Keratinocyte (primary cell): ENCODE measurements around the gene PNPLA7. TPM values are rescaled to one million over a fixed set of nuclear protein-coding genes. Genes with fewer than 3 reads are reported as not detected.

Experiments used
- DNase-seq: peaks from one replicate; pipeline ENCODE4 v3.0.0-alpha.2; 2011; ENCODE audit warnings: low read depth, missing footprints, low spot score
- FAIRE-seq: peaks from 2 replicates; lab custom pipeline; 2011; peaks lifted over from hg19 to GRCh38; lab: Jason Lieb, UNC
- H2AFZ ChIP-seq: 2 replicates; pipeline ENCODE4 v1.6.0; 2012; ENCODE audit warnings: low read length, control low read depth, inconsistent platforms; ENCODE audit not compliant: control insufficient read depth
- H3K27ac ChIP-seq: 2 replicates; pipeline ENCODE4 v1.5.1; 2011; ENCODE audit warnings: low read length; ENCODE audit not compliant: control insufficient read depth, insufficient read depth
- H3K27me3 ChIP-seq: 3 replicates; pipeline ENCODE4 v1.6.0; 2011; ENCODE audit warnings: low read length; ENCODE audit not compliant: control insufficient read depth, insufficient read depth; ENCODE audit errors: extremely low read depth
- H3K36me3 ChIP-seq, 2 experiments: 2 replicates in 1 of 2; 3 replicates in 1 of 2; pipeline ENCODE4 v1.5.1; 2011; ENCODE audit warnings: low read length in 2 of 2, mild to moderate bottlenecking in 1 of 2; ENCODE audit not compliant: control insufficient read depth in 2 of 2, insufficient read depth in 2 of 2; ENCODE audit errors: extremely low read depth in 1 of 2
- H3K4me1 ChIP-seq: 3 replicates; pipeline ENCODE4 v1.5.1; 2011; ENCODE audit warnings: low read length; ENCODE audit not compliant: control insufficient read depth, insufficient read depth; ENCODE audit errors: extremely low read depth
- H3K4me2 ChIP-seq: 3 replicates; pipeline ENCODE4 v1.6.0; 2011; ENCODE audit warnings: low read depth, low read length; ENCODE audit not compliant: control insufficient read depth, insufficient read depth; ENCODE audit errors: extremely low read depth
- H3K4me3 ChIP-seq, 3 experiments: fragments of 200-600 bp in 1 of 3; sonication (generic) in 1 of 3; 2 replicates in 2 of 3; 3 replicates in 1 of 3; pipeline ENCODE4 v1.5.1; 2011 to 2016; ENCODE audit warnings: low read length in 3 of 3, mild to moderate bottlenecking in 3 of 3, control low read depth in 2 of 3, inconsistent platforms in 1 of 3, low read depth in 1 of 3, mixed read lengths in 1 of 3, mixed run types in 1 of 3, moderate library complexity in 1 of 3; ENCODE audit not compliant: control insufficient read depth in 2 of 3, insufficient read depth in 2 of 3; ENCODE audit errors: extremely low read depth in 1 of 3
- H3K79me2 ChIP-seq: 2 replicates; pipeline ENCODE4 v1.6.0; 2012; ENCODE audit warnings: low read length; ENCODE audit not compliant: control insufficient read depth, insufficient read depth
- H3K9ac ChIP-seq: 3 replicates; pipeline ENCODE4 v1.6.0; 2011; ENCODE audit warnings: low read length; ENCODE audit not compliant: control insufficient read depth, insufficient read depth; ENCODE audit errors: extremely low read depth
- H3K9me1 ChIP-seq: 3 replicates; pipeline ENCODE4 v1.6.0; 2011; ENCODE audit warnings: low read length; ENCODE audit not compliant: control insufficient read depth, insufficient read depth; ENCODE audit errors: extremely low read depth
- H3K9me3 ChIP-seq: 2 replicates; pipeline ENCODE4 v1.5.1; 2012; ENCODE audit warnings: low read depth, low read length; ENCODE audit not compliant: control insufficient read depth
- H4K20me1 ChIP-seq: 3 replicates; pipeline ENCODE4 v1.6.0; 2011; ENCODE audit warnings: low read length; ENCODE audit not compliant: control insufficient read depth, insufficient read depth; ENCODE audit errors: extremely low read depth
- EZH2 ChIP-seq: IDR thresholded peaks from one replicate; pipeline ENCODE4 v1.6.1; 2012; ENCODE audit warnings: inconsistent platforms, mild to moderate bottlenecking, low read length, moderate library complexity
- dilution Hi-C: fragments of 300-500 bp; cut with MboI; formaldehyde crosslinking; loops from one replicate; pipeline ENCODE4 v1.7.0; 2020; ENCODE audit warnings: low sequenced_read_pairs; ENCODE audit not compliant: extremely low pct_ligation_motif_present
- polyA plus RNA-seq, 5 experiments: library from polyadenylated mRNA; depleted of rRNA in 3 of 5; stranded (reverse) in 3 of 5; stranded (forward) in 1 of 5; unstranded in 1 of 5; fragments of >200 nt; gene quantifications; 1 replicate in 1 of 5; 2 replicates in 3 of 5; 3 replicates in 1 of 5; pipeline versions ENCODE4 v1.2.1 to v1.2.3, GENCODE V29; 2011 to 2012; ENCODE audit warnings: missing spikeins in 2 of 5, low read depth in 1 of 5, low replicate concordance in 1 of 5
- TF ChIP-seq, protein P1 (sequence below), 3 experiments: IDR thresholded peaks in 1 of 3; conservative IDR thresholded peaks in 1 of 3; optimal IDR thresholded peaks in 1 of 3; 2 replicates in 2 of 3; 3 replicates in 1 of 3; pipeline versions ENCODE3 to v1.5.1; 2011; ENCODE audit warnings: low read length in 3 of 3, mild to moderate bottlenecking in 3 of 3, moderate library complexity in 2 of 3, control low read depth in 1 of 3, inconsistent platforms in 1 of 3; ENCODE audit not compliant: insufficient read depth in 2 of 3; ENCODE audit errors: extremely low read depth in 1 of 3

PNPLA7 gene
- polyA plus RNA-seq, 1 donor (not counting 4 experiments of a cell fraction or from before 2014, with no cell fraction given), result 0.34 TPM

DNA sequence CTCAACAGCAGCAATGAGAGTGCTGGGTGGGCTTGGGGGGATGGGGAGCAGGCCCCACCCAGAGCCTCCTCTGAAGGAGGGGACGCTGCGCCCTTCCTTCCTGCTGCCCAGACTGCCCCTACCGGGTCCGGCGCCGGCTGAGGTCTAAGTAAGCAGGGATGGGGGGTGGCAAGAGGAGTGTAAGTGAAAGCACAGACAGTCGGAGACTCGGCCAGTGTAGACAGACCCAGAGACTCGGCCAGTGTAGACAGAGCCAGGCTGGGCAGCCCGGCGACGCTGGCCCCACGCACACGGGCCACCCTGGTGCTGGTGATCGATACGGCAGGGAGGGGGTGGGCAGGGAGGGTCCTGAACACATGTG is 101.6 kb downstream of the PNPLA7 start:
- no peaks in the 10 kb centered on the region for H3K9me1 ChIP-seq
- H3K4me1 ChIP-seq, result peaks cover 13% of the 10 kb centered on the region
- no peaks in the 10 kb centered on the region for H3K79me2 ChIP-seq
- peaks cover 5% of the 10 kb centered on the region for H4K20me1 ChIP-seq
- H3K9me3 ChIP-seq, result no peaks in the 10 kb centered on the region
- H2AFZ ChIP-seq, result no peak overlapping the region
- H3K4me2 ChIP-seq, result no peak overlapping the region
- dilution Hi-C loops, result no loop called here
- no peaks in the 10 kb centered on the region for H3K27me3 ChIP-seq
- no peak overlapping the region for H3K9ac ChIP-seq
- no peak overlapping the region for H3K4me3 ChIP-seq
- FAIRE-seq (no peak), DNase-seq (no peak)
- H3K36me3 ChIP-seq, result peaks cover 8 to 14% of the 10 kb centered on the region in 2 experiments
- H3K27ac ChIP-seq, result no peak overlapping the region
- TF ChIP-seq, protein P1, sequence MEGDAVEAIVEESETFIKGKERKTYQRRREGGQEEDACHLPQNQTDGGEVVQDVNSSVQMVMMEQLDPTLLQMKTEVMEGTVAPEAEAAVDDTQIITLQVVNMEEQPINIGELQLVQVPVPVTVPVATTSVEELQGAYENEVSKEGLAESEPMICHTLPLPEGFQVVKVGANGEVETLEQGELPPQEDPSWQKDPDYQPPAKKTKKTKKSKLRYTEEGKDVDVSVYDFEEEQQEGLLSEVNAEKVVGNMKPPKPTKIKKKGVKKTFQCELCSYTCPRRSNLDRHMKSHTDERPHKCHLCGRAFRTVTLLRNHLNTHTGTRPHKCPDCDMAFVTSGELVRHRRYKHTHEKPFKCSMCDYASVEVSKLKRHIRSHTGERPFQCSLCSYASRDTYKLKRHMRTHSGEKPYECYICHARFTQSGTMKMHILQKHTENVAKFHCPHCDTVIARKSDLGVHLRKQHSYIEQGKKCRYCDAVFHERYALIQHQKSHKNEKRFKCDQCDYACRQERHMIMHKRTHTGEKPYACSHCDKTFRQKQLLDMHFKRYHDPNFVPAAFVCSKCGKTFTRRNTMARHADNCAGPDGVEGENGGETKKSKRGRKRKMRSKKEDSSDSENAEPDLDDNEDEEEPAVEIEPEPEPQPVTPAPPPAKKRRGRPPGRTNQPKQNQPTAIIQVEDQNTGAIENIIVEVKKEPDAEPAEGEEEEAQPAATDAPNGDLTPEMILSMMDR (optimal IDR thresholded peaks at IDR 0.05 in 1 of 3, IDR thresholded peaks at IDR 0.05 in 1 of 3, conservative IDR thresholded peaks at IDR 0.05 in 1 of 3; ENCODE audit: extremely low read depth in 1 of 3, insufficient read depth in 2 of 3, low read length in 3 of 3), result no peak
- no peak for TF ChIP-seq EZH2

DNA sequence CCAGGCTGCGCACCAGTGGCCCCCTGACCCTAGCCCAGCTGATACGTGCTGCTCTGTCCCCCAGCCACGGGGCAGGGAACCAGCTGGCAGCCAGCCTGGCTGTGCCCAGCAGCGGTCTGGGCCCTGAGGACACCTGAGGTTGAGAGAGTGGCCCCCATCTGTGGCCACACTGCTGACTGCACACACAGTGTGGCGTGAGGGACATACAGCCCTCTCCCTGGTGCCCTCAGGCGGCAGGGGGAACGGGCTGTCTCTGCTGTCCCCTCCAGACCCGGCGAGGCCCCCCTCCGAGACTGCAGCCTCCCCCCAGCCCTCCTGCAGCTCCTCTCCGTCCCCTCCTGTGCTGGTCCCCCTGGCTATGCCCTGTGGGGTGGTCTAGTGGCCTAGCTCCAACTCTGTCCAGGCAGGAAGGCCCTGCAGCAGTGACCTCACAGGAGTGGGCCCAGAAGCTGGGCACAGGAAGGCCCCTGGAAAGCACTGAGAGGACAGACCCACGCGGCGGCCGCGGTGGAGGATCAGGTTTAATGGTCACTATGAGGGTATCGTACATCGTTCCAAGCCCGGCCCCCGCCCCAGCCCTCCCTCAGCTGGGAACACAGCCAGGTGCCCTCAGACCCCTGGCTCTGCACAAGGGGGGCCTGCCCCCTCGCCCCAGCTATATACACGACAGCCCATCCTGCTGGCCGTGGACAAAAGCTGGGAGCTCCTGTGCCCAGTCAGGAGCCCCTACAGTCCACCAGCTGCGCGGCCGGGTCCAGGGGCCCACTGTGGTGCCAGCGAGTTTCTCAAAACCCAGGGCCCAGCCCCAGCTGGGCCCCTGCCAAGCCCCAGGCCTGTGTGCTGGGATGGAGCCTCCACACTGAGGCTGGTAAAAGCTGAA is 102.2 kb downstream of the PNPLA7 start:
- H3K36me3 ChIP-seq, result peaks cover 8 to 14% of the 10 kb centered on the region in 2 experiments
- dilution Hi-C loops, result no loop called here
- TF ChIP-seq, protein P1 (optimal IDR thresholded peaks at IDR 0.05 in 1 of 3, IDR thresholded peaks at IDR 0.05 in 1 of 3, conservative IDR thresholded peaks at IDR 0.05 in 1 of 3; ENCODE audit: extremely low read depth in 1 of 3, insufficient read depth in 2 of 3, low read length in 3 of 3), result no peak
- TF ChIP-seq EZH2, result no peak
- peaks cover 12% of the 10 kb centered on the region for H3K4me1 ChIP-seq
- H4K20me1 ChIP-seq, result peaks cover 5% of the 10 kb centered on the region
- no peaks in the 10 kb centered on the region for H3K9me3 ChIP-seq
- no peaks in the 10 kb centered on the region for H3K27me3 ChIP-seq
- FAIRE-seq (no peak), DNase-seq (no peak)
- no peaks in the 10 kb centered on the region for H3K9me1 ChIP-seq
- H3K79me2 ChIP-seq, result no peaks in the 10 kb centered on the region
- no peak overlapping the region for H3K27ac ChIP-seq
- no peak overlapping the region for H2AFZ ChIP-seq
- H3K4me3 ChIP-seq, result no peak overlapping the region
- H3K4me2 ChIP-seq, result no peak overlapping the region
- H3K9ac ChIP-seq, result no peak overlapping the region
